HEK293 (cell line): Measurements from ENCODE around the gene LCAT.

ENCODE experiments used
- CTCF ChIA-PET: fragments of 350-600 bp; formaldehyde crosslinking; extraction: SDS; loops from one replicate; lab custom pipeline; 2021; ENCODE audit warnings: antibody characterized with exemption; lab: Yijun Ruan, JAX
- POLR2A ChIA-PET: fragments of 300-600 bp; formaldehyde crosslinking; extraction: SDS; loops from one replicate; lab custom pipeline; 2020; ENCODE audit warnings: antibody characterized with exemption, inconsistent platforms; lab: Yijun Ruan, JAX
- H3K27ac ChIP-seq: fragments of 200-500 bp; sonication (Bioruptor generic); 2 replicates; pipeline ENCODE4 v1.5.1; 2014; ENCODE audit warnings: low read depth, low read length, control low read depth, inconsistent platforms; ENCODE audit errors: extremely low read depth
- H3K36me3 ChIP-seq, 2 experiments: fragments of 200-500 bp in 1 of 2; sonication (Bioruptor generic) in 1 of 2; 1 replicate in 1 of 2; 2 replicates in 1 of 2; pipeline ENCODE4 v1.5.1; 2014 to 2017; ENCODE audit warnings: inconsistent platforms in 2 of 2, low read length in 2 of 2; ENCODE audit not compliant: control insufficient read depth in 2 of 2, insufficient read depth in 1 of 2
- H3K4me1 ChIP-seq: fragments of 200-500 bp; sonication (Bioruptor generic); 2 replicates; pipeline ENCODE4 v1.5.1; 2014; ENCODE audit warnings: mild to moderate bottlenecking, low read length, inconsistent platforms; ENCODE audit not compliant: control insufficient read depth, insufficient read depth
- H3K4me3 ChIP-seq: 2 replicates; pipeline ENCODE4 v1.5.1; 2011; ENCODE audit warnings: low read depth, mild to moderate bottlenecking, control low read depth, low read length, moderate library complexity
- H3K9me3 ChIP-seq: fragments of 200-500 bp; sonication (Bioruptor generic); 2 replicates; pipeline ENCODE4 v1.5.1; 2014; ENCODE audit warnings: low read depth, low read length, inconsistent platforms; ENCODE audit not compliant: control insufficient read depth, insufficient read depth
- HOXD13 ChIP-seq: sonication (generic); formaldehyde crosslinking; IDR thresholded peaks from 2 replicates; pipeline ENCODE4 v1.8.0; 2022; ENCODE audit warnings: missing genetic modification reagents, borderline replicate concordance
- MEIS1 ChIP-seq: sonication (generic); formaldehyde crosslinking; IDR thresholded peaks from 2 replicates; pipeline ENCODE4 v1.8.1; 2022; ENCODE audit warnings: missing genetic modification reagents, mild to moderate bottlenecking, borderline replicate concordance
- MZF1 ChIP-seq: fragments of 450-650 bp; formaldehyde crosslinking; IDR thresholded peaks from 2 replicates; pipeline ENCODE4 v1.5.1; 2017; ENCODE audit warnings: missing biosample characterization, missing genetic modification characterization, borderline replicate concordance
- ZBTB48 ChIP-seq: fragments of 450-650 bp; formaldehyde crosslinking; IDR thresholded peaks from 2 replicates; pipeline ENCODE4 v1.5.1; 2016; ENCODE audit warnings: missing biosample characterization, missing genetic modification characterization
- ZBTB49 ChIP-seq: fragments of 450-650 bp; formaldehyde crosslinking; IDR thresholded peaks from 2 replicates; pipeline ENCODE4 v1.5.1; 2016; ENCODE audit warnings: missing biosample characterization, missing genetic modification characterization, low read depth
- ZFP69B ChIP-seq: fragments of 450-650 bp; formaldehyde crosslinking; IDR thresholded peaks from 2 replicates; pipeline ENCODE4 v1.5.1; 2016; ENCODE audit warnings: missing biosample characterization, missing genetic modification characterization
- ZIC2 ChIP-seq: fragments of 450-650 bp; formaldehyde crosslinking; IDR thresholded peaks from 2 replicates; pipeline ENCODE4 v1.5.1; 2016; ENCODE audit warnings: missing biosample characterization, missing genetic modification characterization
- ZNF16 ChIP-seq: fragments of 450-650 bp; formaldehyde crosslinking; IDR thresholded peaks from 2 replicates; pipeline ENCODE4 v1.5.1; 2016; ENCODE audit warnings: low read depth, missing biosample characterization, missing genetic modification characterization
- ZNF184 ChIP-seq: fragments of 450-650 bp; IDR thresholded peaks from 2 replicates; pipeline ENCODE4 v1.5.1; 2018; ENCODE audit warnings: missing biosample characterization, mild to moderate bottlenecking, missing genetic modification characterization
- ZNF19 ChIP-seq: fragments of 450-650 bp; formaldehyde crosslinking; IDR thresholded peaks from 2 replicates; pipeline ENCODE4; 2016; ENCODE audit warnings: missing biosample characterization, missing genetic modification characterization, low read depth
- ZNF23 ChIP-seq: fragments of 450-650 bp; formaldehyde crosslinking; IDR thresholded peaks from 2 replicates; pipeline ENCODE4 v1.5.1; 2016; ENCODE audit warnings: missing biosample characterization, missing genetic modification characterization, borderline replicate concordance
- ZNF274 ChIP-seq, 2 experiments: fragments of 200-500 bp in 1 of 2; fragments of 450-650 bp in 1 of 2; sonication (Bioruptor generic) in 1 of 2; formaldehyde crosslinking in 1 of 2; IDR thresholded peaks; 2 replicates each; pipeline versions ENCODE4 v1.5.1 to v1.6.1; 2014 to 2016; ENCODE audit warnings: borderline replicate concordance in 1 of 2, inconsistent platforms in 1 of 2, low read length in 1 of 2, missing biosample characterization in 1 of 2, missing genetic modification characterization in 1 of 2
- ZNF280C ChIP-seq: fragments of 450-650 bp; formaldehyde crosslinking; IDR thresholded peaks from 2 replicates; pipeline ENCODE4 v1.5.1; 2016; ENCODE audit warnings: missing biosample characterization, missing genetic modification characterization
- ZNF341 ChIP-seq: fragments of 450-650 bp; formaldehyde crosslinking; IDR thresholded peaks from 2 replicates; pipeline ENCODE4; 2016; ENCODE audit warnings: low read depth, missing biosample characterization, missing genetic modification characterization
- ZNF354C ChIP-seq: fragments of 450-650 bp; formaldehyde crosslinking; IDR thresholded peaks from 2 replicates; pipeline ENCODE4 v1.5.1; 2016; ENCODE audit warnings: missing biosample characterization, missing genetic modification characterization, low read depth, borderline replicate concordance
- ZNF394 ChIP-seq: fragments of 450-650 bp; formaldehyde crosslinking; IDR thresholded peaks from 2 replicates; pipeline ENCODE4 v1.5.1; 2016; ENCODE audit warnings: missing biosample characterization, missing genetic modification characterization, mild to moderate bottlenecking, moderate library complexity, borderline replicate concordance
- ZNF404 ChIP-seq: fragments of 450-650 bp; formaldehyde crosslinking; IDR thresholded peaks from 2 replicates; pipeline ENCODE4 v1.5.1; 2017; ENCODE audit warnings: missing biosample characterization, missing genetic modification characterization
- ZNF501 ChIP-seq: fragments of 450-650 bp; formaldehyde crosslinking; IDR thresholded peaks from 2 replicates; pipeline ENCODE4 v1.5.1; 2016; ENCODE audit warnings: missing biosample characterization, missing genetic modification characterization
- ZNF626 ChIP-seq: fragments of 450-650 bp; sonication (Bioruptor Pico); formaldehyde crosslinking; IDR thresholded peaks from 2 replicates; pipeline ENCODE4 v1.5.1; 2018; ENCODE audit warnings: missing biosample characterization, missing genetic modification characterization, inconsistent platforms
- ZNF629 ChIP-seq: fragments of 450-650 bp; formaldehyde crosslinking; IDR thresholded peaks from 2 replicates; pipeline ENCODE4 v1.5.1; 2017; ENCODE audit warnings: missing biosample characterization, missing genetic modification characterization
- ZNF768 ChIP-seq: fragments of 450-650 bp; formaldehyde crosslinking; IDR thresholded peaks from 2 replicates; pipeline ENCODE4 v1.5.1; 2018; ENCODE audit warnings: missing biosample characterization, mild to moderate bottlenecking, missing genetic modification characterization
- ZNF830 ChIP-seq: fragments of 450-650 bp; IDR thresholded peaks from 2 replicates; pipeline ENCODE4 v1.5.0; 2018; ENCODE audit warnings: missing biosample characterization, missing genetic modification characterization, low read depth, mild to moderate bottlenecking, moderate library complexity
- ZSCAN18 ChIP-seq: fragments of 450-650 bp; formaldehyde crosslinking; IDR thresholded peaks from 2 replicates; pipeline ENCODE4 v1.5.1; 2016; ENCODE audit warnings: missing biosample characterization, missing genetic modification characterization
- TF ChIP-seq, protein P1 (sequence below): fragments of 450-650 bp; formaldehyde crosslinking; optimal IDR thresholded peaks from 2 replicates; pipeline ENCODE3; 2016; ENCODE audit warnings: missing biosample characterization, mild to moderate bottlenecking, missing genetic modification characterization

LCAT gene

GRCh38 chr16:67950335-67950843 is 6.5 kb upstream of the LCAT start:
- CTCF ChIA-PET, result interaction anchor here (0.8 kb wide), 1 partner anchor 44 kb away, joined by 3 read pairs; no protein-coding TSS in a partner anchor
- Histone ChIP-seq H3K9me3 (no peaks in the 10 kb centered on the region), H3K4me1 (no peaks in the 10 kb centered on the region), H3K36me3 (peaks cover 2 to 89% of the 10 kb centered on the region in 2 experiments; a peak in 2 of 3 replicates), H3K4me3 (no peak overlapping the region), H3K27ac (no peak overlapping the region)
- TF ChIP-seq ZNF354C (tag by site-specific recombination) (no peak), ZNF23 (no peak), ZIC2 (tag by site-specific recombination) (no peak), ZBTB48 (tag by site-specific recombination) (no peak), ZNF341 (tag by site-specific recombination) (no peak), ZNF830 (no peak), ZNF626 (no peak), ZNF404 (no peak), MEIS1 (CRISPR knock-in tag) (no peak), HOXD13 (CRISPR knock-in tag) (no peak), ZNF280C (tag by site-specific recombination) (no peak), ZNF501 (tag by site-specific recombination) (no peak), ZBTB49 (tag by site-specific recombination) (no peak), ZNF768 (tag by site-specific recombination) (no peak), ZNF629 (no peak), ZNF184 (tag by site-specific recombination) (no peak), ZNF274 (IDR thresholded peaks at IDR 0.05; ENCODE audit: low read length) (no peak), ZNF274 (tag by site-specific recombination; IDR thresholded peaks at IDR 0.05; ENCODE audit: borderline replicate concordance) (no peak), ZSCAN18 (tag by site-specific recombination) (no peak)
- POLR2A ChIA-PET, result interaction anchor here (1.6 kb wide), 1 partner anchor 15 kb away, joined by 5 read pairs; no protein-coding TSS in a partner anchor

- peaks cover 0 to 91% of the 10 kb centered on the region in 2 experiments; a peak in 2 of 3 replicates for H3K36me3 ChIP-seq
Observed at GRCh38 chr16:67949645-67950044, 5.7 kb upstream of the LCAT start.

More at GRCh38 chr16:67949645-67950044, 5.7 kb upstream of the LCAT start:
- TF ChIP-seq ZNF394 (tag by site-specific recombination) (no peak), MZF1 (tag by site-specific recombination) (no peak), ZFP69B (tag by site-specific recombination) (no peak), MEIS1 (CRISPR knock-in tag) (no peak), ZNF16 (tag by site-specific recombination) (no peak), ZNF19 (tag by site-specific recombination) (no peak)
- TF ChIP-seq, protein P1, sequence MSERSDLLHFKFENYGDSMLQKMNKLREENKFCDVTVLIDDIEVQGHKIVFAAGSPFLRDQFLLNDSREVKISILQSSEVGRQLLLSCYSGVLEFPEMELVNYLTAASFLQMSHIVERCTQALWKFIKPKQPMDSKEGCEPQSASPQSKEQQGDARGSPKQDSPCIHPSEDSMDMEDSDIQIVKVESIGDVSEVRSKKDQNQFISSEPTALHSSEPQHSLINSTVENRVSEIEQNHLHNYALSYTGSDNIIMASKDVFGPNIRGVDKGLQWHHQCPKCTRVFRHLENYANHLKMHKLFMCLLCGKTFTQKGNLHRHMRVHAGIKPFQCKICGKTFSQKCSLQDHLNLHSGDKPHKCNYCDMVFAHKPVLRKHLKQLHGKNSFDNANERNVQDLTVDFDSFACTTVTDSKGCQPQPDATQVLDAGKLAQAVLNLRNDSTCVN (tag by site-specific recombination), result no peak
- Histone ChIP-seq H3K9me3 (no peaks in the 10 kb centered on the region), H3K4me3 (no peak overlapping the region), H3K4me1 (no peaks in the 10 kb centered on the region), H3K27ac (no peak overlapping the region)
- CTCF ChIA-PET, result interaction anchor here (0.8 kb wide), 2 partner anchors 44 to 133 kb away, joined by 3 to 4 read pairs; no protein-coding TSS in a partner anchor
- POLR2A ChIA-PET, result no interaction called here
